Measurements from ENCODE around the gene CXCL13.
A peak's percentile ranks its signal among the peaks of the same experiment; 100 is the strongest.

GRCh38 chr4:77636902-77637301 is 31.3 kb downstream of the CXCL13 start:
- TF ChIP-seq CTCF (IDR thresholded peaks at IDR 0.05) (no peak), POLR2AphosphoS5 (IDR thresholded peaks at IDR 0.05) (peak; percentile 42 to 65 (median 65))

All from transverse colon (tissue), 4 donors.